Central memory CD8-positive, alpha-beta T cell (primary cell): ENCODE measurements around the gene ATP5ME.
"Not testable (repeated sequence)": the region's sequence is repeated elsewhere in the genome, so short reads cannot be mapped to it uniquely, and the experiment has no call there.

Source experiments
- ATAC-seq: fragments of 150-1000 bp; cut with Tn5 transposase; replicated peaks from 2 replicates; pipeline ENCODE4 v1.10.0; 2022; ENCODE audit warnings: mild to moderate bottlenecking, moderate FRiP score, moderate number of reproducible peaks; ENCODE audit not compliant: poor library complexity, severe bottlenecking; ENCODE audit errors: extremely low read depth
- DNase-seq, 2 donors: peaks; one replicate each; pipeline ENCODE4 v3.0.0; 2021; ENCODE audit warnings: low spot score in 2 of 2
- H3K27ac Mint-ChIP-seq: one replicate; pipeline ENCODE4 v1.8.0; 2022; ENCODE audit warnings: low read depth, mild to moderate bottlenecking, moderate library complexity, mixed read lengths
- H3K27me3 Mint-ChIP-seq: one replicate; pipeline ENCODE4 v1.8.0; 2022; ENCODE audit warnings: mixed read lengths
- H3K36me3 Mint-ChIP-seq: one replicate; pipeline ENCODE4 v1.8.0; 2022; ENCODE audit warnings: mild to moderate bottlenecking, moderate library complexity, mixed read lengths; ENCODE audit not compliant: insufficient read depth
- H3K4me1 Mint-ChIP-seq: one replicate; pipeline ENCODE4 v1.8.0; 2022; ENCODE audit warnings: mixed read lengths
- H3K4me3 Mint-ChIP-seq: one replicate; pipeline ENCODE4 v1.8.0; 2022; ENCODE audit warnings: mild to moderate bottlenecking, moderate library complexity, mixed read lengths
- H3K9me3 Mint-ChIP-seq: one replicate; pipeline ENCODE4 v1.8.0; 2022; ENCODE audit warnings: mixed read lengths

ATP5ME gene

DNA sequence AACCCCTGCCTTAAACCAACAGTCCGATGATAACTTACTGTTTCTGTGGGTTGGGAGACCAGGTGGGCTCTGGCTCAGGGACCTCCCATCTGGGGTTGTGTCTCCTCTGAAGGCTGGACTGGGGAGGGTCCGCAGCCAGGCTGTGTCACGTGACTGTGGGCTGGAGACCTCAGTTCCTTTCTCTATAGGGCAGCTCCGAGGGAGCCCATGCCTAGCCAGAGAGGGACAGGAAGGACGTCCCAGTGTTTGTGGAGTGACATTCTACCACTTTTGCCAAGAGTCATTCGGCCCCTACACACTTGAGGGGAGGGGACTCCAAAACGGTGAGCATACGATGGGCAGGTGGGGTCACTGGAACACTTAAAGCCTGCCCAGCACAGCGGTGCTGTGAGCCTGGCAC is 36.0 kb upstream of the ATP5ME start:
- no peak overlapping the region for H3K4me3 Mint-ChIP-seq
- no peak for DNase-seq
- no peaks in the 10 kb centered on the region for H3K9me3 Mint-ChIP-seq
- no peak overlapping the region for H3K27ac Mint-ChIP-seq
- no peaks in the 10 kb centered on the region for H3K27me3 Mint-ChIP-seq
- H3K36me3 Mint-ChIP-seq, result peaks cover 6% of the 10 kb centered on the region
- H3K4me1 Mint-ChIP-seq, result peaks cover 34% of the 10 kb centered on the region
- no peak for ATAC-seq

- DNase-seq, result no peak
- no peak for ATAC-seq
- Mint-ChIP-seq H3K4me1 (peaks cover 27% of the 10 kb centered on the region), H3K27me3 (no peaks in the 10 kb centered on the region), H3K36me3 (peaks cover 6% of the 10 kb centered on the region), H3K27ac (no peak overlapping the region), H3K9me3 (no peaks in the 10 kb centered on the region), H3K4me3 (no peak overlapping the region)
Observed at GRCh38 chr4:709348-709747, 35.3 kb upstream of the ATP5ME start.

DNA sequence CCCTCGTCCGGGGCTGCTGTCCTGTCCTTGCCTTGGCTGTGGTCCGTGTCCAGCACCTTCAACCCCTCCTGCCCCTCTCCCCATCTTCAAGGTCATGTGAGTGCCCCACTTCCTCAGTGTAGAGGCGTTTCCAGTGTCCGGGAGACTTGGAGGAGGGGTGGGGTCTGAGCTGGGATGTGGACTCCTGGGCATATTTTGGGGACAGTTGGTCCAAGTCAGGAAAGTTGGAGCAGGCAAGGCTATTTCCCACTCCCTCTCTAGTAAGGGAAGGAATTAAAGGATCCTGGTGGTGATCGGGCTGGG is 34.5 kb upstream of the ATP5ME start:
- ATAC-seq, result no peak
- Mint-ChIP-seq H3K27ac (no peak overlapping the region), H3K4me3 (peak overlapping the region; percentile 6), H3K27me3 (no peaks in the 10 kb centered on the region), H3K36me3 (peaks cover 6% of the 10 kb centered on the region), H3K9me3 (no peaks in the 10 kb centered on the region), H3K4me1 (peaks cover 25% of the 10 kb centered on the region)
- no peak for DNase-seq

- DNase-seq (no peak), ATAC-seq (no peak)
- H3K4me1 Mint-ChIP-seq, result peaks cover 25% of the 10 kb centered on the region
- peak overlapping the region; percentile 6 for H3K4me3 Mint-ChIP-seq
- H3K27ac Mint-ChIP-seq, result no peak overlapping the region
- no peaks in the 10 kb centered on the region for H3K27me3 Mint-ChIP-seq
- no peaks in the 10 kb centered on the region for H3K9me3 Mint-ChIP-seq
- peaks cover 6% of the 10 kb centered on the region for H3K36me3 Mint-ChIP-seq
Observed at GRCh38 chr4:707929-708630, 34.0 kb upstream of the ATP5ME start.

DNA sequence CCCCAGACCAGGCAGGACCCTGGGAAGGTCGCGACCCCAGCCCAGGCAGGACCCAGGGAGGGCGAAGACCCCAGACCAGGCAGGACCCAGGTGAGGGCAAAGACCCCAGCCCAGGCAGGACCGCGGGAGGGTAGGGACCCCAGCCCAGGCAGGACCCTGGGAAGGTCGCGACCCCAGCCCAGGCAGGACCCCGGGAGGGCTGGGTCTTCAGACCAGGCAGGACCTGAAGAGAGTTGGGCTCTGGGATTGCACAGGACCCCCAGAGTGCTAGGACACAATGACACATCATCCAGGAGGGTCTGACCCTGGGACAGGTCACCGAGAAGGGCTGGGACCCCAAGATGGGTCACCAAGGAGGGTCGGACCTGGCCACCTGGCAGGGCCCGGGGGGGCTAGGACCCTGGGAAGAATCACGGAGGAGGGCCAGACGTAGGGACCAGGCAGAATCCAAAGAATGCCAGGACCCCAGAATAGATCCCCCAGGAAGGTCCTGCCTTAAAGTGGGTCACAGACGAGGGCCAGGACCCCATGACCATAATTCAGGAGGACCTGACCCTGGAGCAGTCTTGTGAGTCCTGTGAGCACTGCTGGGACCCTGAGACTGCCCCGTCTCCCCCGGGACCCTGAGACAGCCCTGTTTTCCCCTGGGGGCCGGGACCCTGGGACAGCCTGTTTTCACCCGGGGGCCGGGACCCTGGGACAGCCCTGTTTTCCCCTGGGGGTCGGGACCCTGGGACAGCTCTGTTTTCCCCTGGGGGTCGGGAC is 32.9 kb upstream of the ATP5ME start:
- no peak for DNase-seq

GRCh38 chr4:706083-706633 is 32.1 kb upstream of the ATP5ME start:
- DNase-seq, H3K27ac Mint-ChIP-seq, H3K36me3 Mint-ChIP-seq, H3K27me3 Mint-ChIP-seq, H3K4me3 Mint-ChIP-seq, H3K9me3 Mint-ChIP-seq: not testable (repeated sequence)
- peak; percentile 7 for ATAC-seq
- H3K4me1 Mint-ChIP-seq, result peaks cover 25% of the 10 kb centered on the region

More for the DNA sequence above, 32.9 kb upstream of the ATP5ME start:
- Mint-ChIP-seq H3K9me3 (no peaks in the 10 kb centered on the region), H3K27ac (no peak overlapping the region), H3K36me3 (peaks cover 4% of the 10 kb centered on the region), H3K27me3 (no peaks in the 10 kb centered on the region), H3K4me3 (peak overlapping the region; percentile 7), H3K4me1 (peaks cover 25% of the 10 kb centered on the region)
- ATAC-seq, result no peak

DNA sequence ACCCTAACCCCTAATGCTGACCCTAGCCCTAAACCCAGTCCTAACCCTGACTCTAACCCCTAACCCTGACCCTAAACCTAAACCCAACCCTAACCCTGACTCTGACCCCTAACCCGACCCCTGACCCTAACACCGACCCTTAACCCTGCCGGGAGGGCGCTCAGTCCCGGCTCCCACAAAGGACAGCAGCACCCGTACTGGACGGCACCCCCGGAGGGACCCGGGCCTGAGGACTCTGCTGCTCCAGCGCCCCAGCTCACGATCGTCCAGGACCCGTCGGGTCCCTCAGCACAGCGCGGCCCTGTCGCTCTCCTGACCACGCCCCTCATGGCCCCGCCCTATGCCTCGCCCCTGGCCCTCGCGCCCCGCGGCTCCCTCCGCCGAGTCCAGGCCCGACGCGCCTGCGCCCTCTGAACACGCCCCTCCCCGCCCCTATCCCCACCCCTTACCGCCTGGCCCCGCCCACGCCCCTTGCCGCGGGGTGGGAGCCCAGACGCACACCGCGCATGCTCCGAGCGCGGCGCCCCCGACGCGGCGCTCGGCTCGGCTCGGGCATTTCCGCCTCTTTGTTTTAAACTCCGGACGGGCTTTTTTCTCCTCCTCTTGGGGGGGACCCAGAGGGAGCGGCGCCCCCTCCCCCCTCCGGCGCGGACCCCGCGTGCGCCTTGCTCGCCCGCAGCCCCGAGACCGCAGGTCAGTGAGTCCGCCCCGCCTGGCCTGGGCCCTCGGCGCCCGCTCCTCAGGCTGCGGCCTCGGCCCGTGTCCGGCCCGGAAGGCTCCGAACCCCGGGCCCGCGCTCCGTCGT is 31.4 kb upstream of the ATP5ME start, which contains the start of gene PCGF3:
PCGF3 (plus strand) TSS at position 555 of the 805 bp plus-strand sequence. CDS start 27,849 bp downstream, outside the sequence.
- peak within 1 kb of the TSS; percentile 76 for H3K27ac Mint-ChIP-seq
- DNase-seq (peak; percentile 89 to 92), ATAC-seq (peak; percentile 90)
- peaks cover 4% of the 10 kb centered on the region for H3K36me3 Mint-ChIP-seq
- H3K9me3 Mint-ChIP-seq, result no peaks in the 10 kb centered on the region
- no peaks in the 10 kb centered on the region for H3K27me3 Mint-ChIP-seq
- peak within 1 kb of the TSS; percentile 80 for H3K4me3 Mint-ChIP-seq
- H3K4me1 Mint-ChIP-seq, result peaks cover 25% of the 10 kb centered on the region

DNA sequence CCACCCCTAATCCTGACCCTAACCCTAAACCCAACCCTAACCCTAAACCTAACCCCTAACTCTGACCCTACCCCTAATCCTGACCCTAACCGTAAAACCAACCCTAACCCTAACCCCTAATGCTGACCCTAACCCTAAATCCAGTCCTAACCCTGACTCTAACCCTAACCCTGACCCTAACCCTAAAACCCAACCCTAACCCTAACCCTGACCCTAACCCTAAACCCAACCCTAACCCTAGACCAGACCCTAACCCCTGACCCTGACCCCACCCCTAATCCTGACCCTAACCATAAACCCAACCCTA is 30.8 kb upstream of the ATP5ME start:
- Mint-ChIP-seq H3K27me3 (no peaks in the 10 kb centered on the region), H3K4me1 (peaks cover 19% of the 10 kb centered on the region), H3K9me3 (no peaks in the 10 kb centered on the region), H3K27ac (peak overlapping the region; percentile 76), H3K36me3 (peaks cover 4% of the 10 kb centered on the region), H3K4me3 (peak overlapping the region; percentile 80)
- no peak for ATAC-seq
- DNase-seq, result no peak

DNA sequence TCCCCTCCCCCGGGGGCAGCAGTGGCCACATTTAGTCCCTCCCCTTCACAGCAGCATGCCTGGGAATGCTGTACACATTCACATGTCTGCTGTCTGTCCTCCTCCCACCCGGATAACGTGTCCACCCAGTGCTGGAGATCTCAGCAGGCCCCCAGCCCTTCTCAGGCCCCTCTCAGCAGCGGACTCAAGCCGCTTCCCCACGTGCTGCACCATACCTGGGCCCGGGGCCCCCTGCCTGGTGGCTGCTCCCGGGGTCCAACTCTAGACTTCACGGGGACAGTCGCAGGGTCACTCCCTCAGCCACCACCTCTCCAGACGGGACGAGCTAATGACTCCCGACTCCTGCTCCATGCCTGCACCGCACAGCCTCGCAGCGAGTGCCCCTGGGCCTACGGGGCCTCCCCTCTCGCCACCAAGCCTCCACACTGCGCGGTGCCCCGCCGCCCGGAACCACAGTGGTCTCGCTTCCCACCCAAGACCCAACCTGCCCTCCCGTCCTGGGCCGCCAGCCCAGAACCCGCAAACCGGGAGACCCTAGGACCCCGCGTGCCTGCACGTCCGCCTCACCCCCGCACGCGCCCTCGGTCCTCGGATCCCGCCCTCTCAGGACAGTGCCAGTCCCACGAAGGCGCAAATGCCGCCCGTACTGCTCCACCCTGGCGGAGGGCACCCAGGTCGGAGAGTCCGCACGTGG is 30.3 kb upstream of the ATP5ME start:
- Mint-ChIP-seq H3K9me3 (no peaks in the 10 kb centered on the region), H3K4me1 (peaks cover 18% of the 10 kb centered on the region), H3K27ac (peak overlapping the region; percentile 76), H3K36me3 (peaks cover 5% of the 10 kb centered on the region), H3K27me3 (no peaks in the 10 kb centered on the region), H3K4me3 (peak overlapping the region; percentile 80)
- DNase-seq, result no peak
- ATAC-seq, result no peak

- Mint-ChIP-seq H3K27ac (no peak overlapping the region), H3K4me1 (peaks cover 13% of the 10 kb centered on the region), H3K9me3 (no peaks in the 10 kb centered on the region), H3K36me3 (peaks cover 5% of the 10 kb centered on the region), H3K4me3 (no peak overlapping the region), H3K27me3 (no peaks in the 10 kb centered on the region)
- ATAC-seq, result no peak
- no peak for DNase-seq
Observed at GRCh38 chr4:703336-704197, 29.5 kb upstream of the ATP5ME start.

DNA sequence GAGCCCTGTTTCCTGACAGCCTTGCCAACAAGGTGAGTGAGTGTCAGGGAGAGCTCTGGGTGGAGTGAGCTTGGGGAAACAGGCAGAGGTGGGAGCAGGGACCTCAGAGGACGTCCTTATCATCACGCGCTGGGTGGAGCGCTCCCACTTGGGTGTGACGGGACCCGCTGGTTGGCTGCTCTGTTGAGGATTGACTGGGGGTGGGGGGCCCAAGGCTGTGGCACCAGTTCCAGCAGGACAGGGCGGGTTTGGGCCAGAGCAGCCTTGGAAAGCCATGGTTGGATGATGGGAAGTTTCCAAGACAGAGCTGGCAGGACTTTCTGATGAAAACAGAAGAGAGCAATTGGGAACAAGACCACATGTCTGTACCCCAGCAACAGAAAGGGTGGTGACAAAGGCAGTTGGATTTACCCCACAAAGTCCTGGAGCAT is 28.6 kb upstream of the ATP5ME start:
- DNase-seq (no peak), ATAC-seq (no peak)
- Mint-ChIP-seq H3K9me3 (no peaks in the 10 kb centered on the region), H3K27me3 (no peaks in the 10 kb centered on the region), H3K36me3 (peaks cover 5% of the 10 kb centered on the region), H3K27ac (no peak overlapping the region), H3K4me3 (no peak overlapping the region), H3K4me1 (peaks cover 10% of the 10 kb centered on the region)
